SK-N-SH treated with all-trans-retinoic acid at 6 μM for 48 hours (cell line): ENCODE data around the gene SQSTM1.

Source experiments
- CREB5 ChIP-seq: fragments of 250-450 bp; sonication (Bioruptor Pico); IDR thresholded peaks from 2 replicates; pipeline ENCODE4 v1.5.1; 2020; ENCODE audit warnings: low read depth, mild to moderate bottlenecking, moderate library complexity
- CSDC2 ChIP-seq: fragments of 250-450 bp; sonication (Bioruptor Pico); IDR thresholded peaks from 2 replicates; pipeline ENCODE4 v1.5.0; 2020; ENCODE audit warnings: mild to moderate bottlenecking, moderate library complexity
- GLIS3 ChIP-seq: fragments of 250-450 bp; sonication (Bioruptor Pico); IDR thresholded peaks from 2 replicates; pipeline ENCODE4 v1.5.0; 2020; ENCODE audit warnings: mild to moderate bottlenecking, moderate library complexity
- OSR1 ChIP-seq: fragments of 250-450 bp; sonication (Bioruptor Pico); IDR thresholded peaks from 2 replicates; pipeline ENCODE4 v1.8.0; 2022; ENCODE audit warnings: moderate library complexity, mild to moderate bottlenecking, inconsistent platforms
- PATZ1 ChIP-seq: fragments of 250-450 bp; sonication (Bioruptor Pico); IDR thresholded peaks from 2 replicates; pipeline ENCODE4 v1.8.0; 2020; ENCODE audit warnings: mild to moderate bottlenecking, moderate library complexity, borderline replicate concordance
- POU6F1 ChIP-seq: fragments of 250-450 bp; sonication (Bioruptor Pico); IDR thresholded peaks from 2 replicates; pipeline ENCODE4 v1.8.0; 2021; ENCODE audit warnings: low read depth, mild to moderate bottlenecking, moderate library complexity, borderline replicate concordance
- PPARA ChIP-seq: fragments of 250-450 bp; sonication (Bioruptor Pico); IDR thresholded peaks from 2 replicates; pipeline ENCODE4 v1.5.0; 2020; ENCODE audit warnings: mild to moderate bottlenecking, borderline replicate concordance
- SNAI2 ChIP-seq: fragments of 250-450 bp; sonication (Bioruptor Pico); IDR thresholded peaks from 2 replicates; pipeline ENCODE4 v1.5.0; 2020; ENCODE audit warnings: mild to moderate bottlenecking, moderate library complexity
- ZFP3 ChIP-seq: fragments of 250-450 bp; sonication (Bioruptor Pico); IDR thresholded peaks from 2 replicates; pipeline ENCODE4 v1.5.0; 2020; ENCODE audit warnings: mild to moderate bottlenecking, moderate library complexity
- ZFP30 ChIP-seq: fragments of 450-650 bp; formaldehyde crosslinking; IDR thresholded peaks from 2 replicates; pipeline ENCODE4 v1.5.0; 2022; ENCODE audit warnings: mild to moderate bottlenecking, moderate library complexity
- ZNF8 ChIP-seq: fragments of 450-650 bp; formaldehyde crosslinking; IDR thresholded peaks from 2 replicates; pipeline ENCODE4 v1.5.0; 2020; ENCODE audit warnings: mild to moderate bottlenecking, moderate library complexity
- TF ChIP-seq, protein P1 (sequence below): fragments of 250-450 bp; sonication (Bioruptor Pico); IDR thresholded peaks from 2 replicates; pipeline ENCODE4 v1.5.0; 2020; ENCODE audit warnings: mild to moderate bottlenecking, moderate library complexity

DNA sequence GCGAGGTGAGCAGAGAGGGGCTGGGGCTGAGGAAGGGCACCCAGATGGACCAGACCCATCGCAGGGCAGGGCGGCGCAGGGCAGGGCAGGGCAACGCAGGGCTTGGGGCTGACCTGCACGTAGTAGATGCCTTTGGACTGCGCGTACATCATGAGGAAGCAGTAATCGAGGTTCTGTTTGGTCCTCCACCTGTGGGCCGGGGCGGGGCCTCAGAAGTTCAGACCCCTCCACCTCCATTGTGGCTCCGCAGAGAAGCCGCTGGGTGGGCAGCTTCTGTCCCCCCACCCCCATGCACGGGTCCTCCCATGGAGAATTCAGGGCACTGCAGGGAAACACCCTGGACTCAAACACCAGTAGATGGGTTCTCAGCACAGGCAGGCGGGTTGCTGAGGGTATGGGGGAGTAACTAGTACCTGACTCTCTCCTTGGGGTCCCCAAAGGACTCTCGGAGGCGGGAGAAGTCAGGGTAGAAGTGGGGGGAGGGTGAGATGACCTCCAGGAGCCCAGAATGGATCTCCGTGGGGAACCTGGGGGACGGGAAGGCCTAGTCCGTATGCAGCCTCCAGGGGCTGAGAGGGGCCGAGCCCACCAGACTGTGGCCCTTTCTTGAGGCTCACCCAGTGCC lies 20.5 kb upstream of the SQSTM1 start:
- TF ChIP-seq ZNF8 (CRISPR knock-in tag) (no peak), ZFP30 (no peak), PPARA (no peak), PATZ1 (no peak), CREB5 (no peak), OSR1 (CRISPR knock-in tag) (no peak), ZFP3 (CRISPR knock-in tag) (no peak), SNAI2 (no peak), CSDC2 (CRISPR knock-in tag) (no peak), GLIS3 (CRISPR knock-in tag) (no peak), POU6F1 (no peak)
- TF ChIP-seq, protein P1, sequence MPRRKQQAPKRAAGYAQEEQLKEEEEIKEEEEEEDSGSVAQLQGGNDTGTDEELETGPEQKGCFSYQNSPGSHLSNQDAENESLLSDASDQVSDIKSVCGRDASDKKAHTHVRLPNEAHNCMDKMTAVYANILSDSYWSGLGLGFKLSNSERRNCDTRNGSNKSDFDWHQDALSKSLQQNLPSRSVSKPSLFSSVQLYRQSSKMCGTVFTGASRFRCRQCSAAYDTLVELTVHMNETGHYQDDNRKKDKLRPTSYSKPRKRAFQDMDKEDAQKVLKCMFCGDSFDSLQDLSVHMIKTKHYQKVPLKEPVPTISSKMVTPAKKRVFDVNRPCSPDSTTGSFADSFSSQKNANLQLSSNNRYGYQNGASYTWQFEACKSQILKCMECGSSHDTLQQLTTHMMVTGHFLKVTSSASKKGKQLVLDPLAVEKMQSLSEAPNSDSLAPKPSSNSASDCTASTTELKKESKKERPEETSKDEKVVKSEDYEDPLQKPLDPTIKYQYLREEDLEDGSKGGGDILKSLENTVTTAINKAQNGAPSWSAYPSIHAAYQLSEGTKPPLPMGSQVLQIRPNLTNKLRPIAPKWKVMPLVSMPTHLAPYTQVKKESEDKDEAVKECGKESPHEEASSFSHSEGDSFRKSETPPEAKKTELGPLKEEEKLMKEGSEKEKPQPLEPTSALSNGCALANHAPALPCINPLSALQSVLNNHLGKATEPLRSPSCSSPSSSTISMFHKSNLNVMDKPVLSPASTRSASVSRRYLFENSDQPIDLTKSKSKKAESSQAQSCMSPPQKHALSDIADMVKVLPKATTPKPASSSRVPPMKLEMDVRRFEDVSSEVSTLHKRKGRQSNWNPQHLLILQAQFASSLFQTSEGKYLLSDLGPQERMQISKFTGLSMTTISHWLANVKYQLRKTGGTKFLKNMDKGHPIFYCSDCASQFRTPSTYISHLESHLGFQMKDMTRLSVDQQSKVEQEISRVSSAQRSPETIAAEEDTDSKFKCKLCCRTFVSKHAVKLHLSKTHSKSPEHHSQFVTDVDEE (CRISPR knock-in tag), result no peak
